HCT116 (cell line): Measurements from ENCODE around the gene CDYL. TPM values are rescaled to one million over a fixed set of nuclear protein-coding genes. Genes with fewer than 3 reads are reported as not detected.

Experiments used
- ATAC-seq: fragments of 200-7000 bp; cut with Tn5 transposase; 2 replicates; pipeline ENCODE4 v1.9.1; 2020; ENCODE audit warnings: mild to moderate bottlenecking, moderate library complexity
- BruUV-seq: library from RNA; stranded (reverse); fragments of 400-500 nt; replicated peaks from 2 replicates; lab custom pipeline; 2021; lab: Mats Ljungman, UMichigan
- CTCF ChIA-PET: fragments of 300-600 bp; sonication (Branson Sonifier 250); formaldehyde crosslinking; loops from one replicate; lab custom pipeline; 2021; ENCODE audit warnings: antibody characterized with exemption; lab: Charles Lee
- POLR2A ChIA-PET: fragments of 300-600, 350-600 bp; sonication (Branson Sonifier 250); formaldehyde crosslinking; loops from one replicate; lab custom pipeline; 2021; ENCODE audit warnings: antibody characterized with exemption; lab: Charles Lee
- RAD21 ChIA-PET, 2 experiments: fragments of 300-600 bp; sonication (Branson Sonifier 250); formaldehyde crosslinking; loops; one replicate each; lab custom pipeline; 2023; ENCODE audit warnings: low total read pairs in 2 of 2; ENCODE audit not compliant: uncharacterized antibody in 2 of 2, unreplicated experiment in 2 of 2, low non-redundant PET in 1 of 2; lab: Charles Lee
- DNase-seq: peaks from one replicate; pipeline ENCODE4 v3.0.0-alpha.2; 2010; ENCODE audit warnings: low read depth, low spot score
- H2AFZ ChIP-seq: fragments of 200-600 bp; shearing (Covaris generic), sonication (generic); 2 replicates; pipeline ENCODE4 v1.6.1; 2017; ENCODE audit warnings: low read depth, mixed run types, mixed read lengths, antibody characterized with exemption, low read length; ENCODE audit not compliant: poor library complexity, severe bottlenecking
- H3K27ac ChIP-seq: 2 replicates; pipeline ENCODE4 v1.5.1; 2012; ENCODE audit warnings: low read depth, low read length
- H3K27me3 ChIP-seq: fragments of 200-600 bp; sonication (generic); 2 replicates; pipeline ENCODE4 v1.6.1; 2016; ENCODE audit warnings: mixed run types, low read length, mixed read lengths; ENCODE audit not compliant: insufficient read depth
- H3K36me3 ChIP-seq, 2 experiments: fragments of 200-500 bp in 1 of 2; fragments of 200-600 bp in 1 of 2; sonication (Bioruptor generic) in 1 of 2; sonication (generic) in 1 of 2; 2 replicates each; pipeline versions ENCODE4 v1.5.1 to v1.6.1; 2014 to 2016; ENCODE audit warnings: low read length in 2 of 2, inconsistent platforms in 1 of 2, mixed read lengths in 1 of 2, mixed run types in 1 of 2; ENCODE audit not compliant: insufficient read depth in 2 of 2, control insufficient read depth in 1 of 2
- H3K4me1 ChIP-seq, 2 experiments: fragments of 200-600 bp in 1 of 2; sonication (generic) in 1 of 2; 2 replicates each; pipeline versions ENCODE4 v1.5.1 to v1.6.1; 2012 to 2017; ENCODE audit warnings: low read length in 2 of 2, inconsistent platforms in 1 of 2, mild to moderate bottlenecking in 1 of 2, mixed read lengths in 1 of 2, mixed run types in 1 of 2, moderate library complexity in 1 of 2; ENCODE audit not compliant: insufficient read depth in 2 of 2, control insufficient read depth in 1 of 2
- H3K4me2 ChIP-seq: fragments of 200-600 bp; sonication (generic); 2 replicates; pipeline ENCODE4 v1.6.1; 2017; ENCODE audit warnings: mixed run types, low read length, mixed read lengths
- H3K4me3 ChIP-seq, 2 experiments: fragments of 200-600 bp in 1 of 2; sonication (generic) in 1 of 2; replicated peaks in 1 of 2; 2 replicates each; pipeline ENCODE4 v1.5.1; 2011 to 2016; ENCODE audit warnings: low read length in 2 of 2, control low read depth in 1 of 2, low read depth in 1 of 2, mild to moderate bottlenecking in 1 of 2, mixed read lengths in 1 of 2, mixed run types in 1 of 2
- H3K79me2 ChIP-seq: fragments of 200-600 bp; sonication (generic); 2 replicates; pipeline ENCODE4 v1.6.1; 2017; ENCODE audit warnings: mild to moderate bottlenecking, mixed run types, low read length, moderate library complexity, mixed read lengths; ENCODE audit not compliant: insufficient read depth
- H3K9ac ChIP-seq: fragments of 200-600 bp; sonication (generic); 2 replicates; pipeline ENCODE4 v1.6.1; 2016; ENCODE audit warnings: low read length, mixed read lengths
- H3K9me2 ChIP-seq: fragments of 200-600 bp; sonication (generic), shearing (Covaris generic); 2 replicates; pipeline ENCODE4 v1.6.1; 2017; ENCODE audit warnings: mixed run types, mild to moderate bottlenecking, moderate library complexity; ENCODE audit not compliant: insufficient read depth
- H3K9me3 ChIP-seq, 2 experiments: fragments of 200-500 bp in 1 of 2; fragments of 200-600 bp in 1 of 2; sonication (Bioruptor generic) in 1 of 2; sonication (generic) in 1 of 2; 2 replicates each; pipeline ENCODE4 v1.6.1; 2014 to 2017; ENCODE audit warnings: low read length in 2 of 2, mixed read lengths in 2 of 2, inconsistent platforms in 1 of 2, low read depth in 1 of 2, mild to moderate bottlenecking in 1 of 2, mixed run types in 1 of 2, moderate library complexity in 1 of 2; ENCODE audit not compliant: control insufficient read depth in 1 of 2, insufficient read depth in 1 of 2
- H4K20me1 ChIP-seq: fragments of 200-600 bp; sonication (generic), shearing (Covaris generic); 2 replicates; pipeline ENCODE4 v1.6.1; 2017; ENCODE audit warnings: mixed run types, mild to moderate bottlenecking, moderate library complexity; ENCODE audit not compliant: insufficient read depth
- CEBPB ChIP-seq: IDR thresholded peaks from 2 replicates; pipeline ENCODE4 v1.6.1; 2012; ENCODE audit warnings: low read depth
- JUND ChIP-seq: IDR thresholded peaks from 2 replicates; pipeline ENCODE4 v1.6.1; 2012
- POLR2A ChIP-seq: IDR thresholded peaks from 2 replicates; pipeline ENCODE4 v1.7.0; 2011; ENCODE audit warnings: borderline replicate concordance; ENCODE audit not compliant: insufficient read depth, insufficient read length; ENCODE audit errors: extremely low read depth
- intact Hi-C: fragments of 100-400 bp; cut with micrococcal nuclease; formaldehyde crosslinking; loops from 2 replicates; pipeline ENCODE4 v1.10.0; 2022
- total RNA-seq: library from RNA; stranded (reverse); gene quantifications from one replicate; pipeline ENCODE4 v1.2.1, GENCODE V29; 2021; ENCODE audit not compliant: unreplicated experiment
- TF ChIP-seq, protein P1 (sequence below): IDR thresholded peaks from 2 replicates; pipeline ENCODE4 v1.6.1; 2012

Gene CDYL
- total RNA-seq, 1 experiment from 2014 or later = 42.6 TPM

DNA sequence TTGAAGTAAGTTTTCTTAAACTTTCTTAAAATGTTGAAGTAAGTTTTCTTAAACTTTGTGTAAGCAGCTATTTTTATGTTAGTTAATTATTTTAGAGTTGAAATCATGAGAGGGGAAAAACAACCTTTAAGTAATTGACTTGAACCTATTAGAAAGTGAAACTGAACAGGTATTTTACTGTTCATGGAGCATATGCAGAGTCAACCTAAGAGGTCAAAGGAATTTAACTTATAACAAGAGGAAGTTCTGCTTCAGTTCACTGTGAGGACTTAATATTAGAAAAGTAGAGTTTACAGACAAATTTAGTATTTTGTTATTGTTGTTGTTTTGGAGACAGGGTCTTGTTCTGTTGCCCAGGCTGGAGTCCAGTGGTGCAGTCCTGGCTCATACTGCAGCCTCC is 38.0 kb downstream of the CDYL start:
- no peak for TF ChIP-seq POLR2A
- Histone ChIP-seq H3K27ac (no peak overlapping the region), H3K4me3 (no peak overlapping the region), H2AFZ (no peak overlapping the region), H3K9ac (no peak overlapping the region), H3K27me3 (no peaks in the 10 kb centered on the region), H3K9me2 (no peaks in the 10 kb centered on the region), H3K9me3 (no peaks in the 10 kb centered on the region), H4K20me1 (0 out of 2 replicates have a peak, but pooled peaks cover 4% of the 10 kb centered on the region), H3K4me2 (no peak overlapping the region), H3K4me1 (peaks cover 0 to 16% of the 10 kb centered on the region in 2 experiments; a peak in 2 of 4 replicates), H3K79me2 (peaks cover 97% of the 10 kb centered on the region), H3K36me3 (no peaks in the 10 kb centered on the region)
- intact Hi-C loops = no loop called here
- ChIA-PET CTCF (no interaction called here), POLR2A (no interaction called here), RAD21 (no interaction called here)
- BruUV-seq = no TSS peak
- ATAC-seq (no peak), DNase-seq (no peak)

DNA sequence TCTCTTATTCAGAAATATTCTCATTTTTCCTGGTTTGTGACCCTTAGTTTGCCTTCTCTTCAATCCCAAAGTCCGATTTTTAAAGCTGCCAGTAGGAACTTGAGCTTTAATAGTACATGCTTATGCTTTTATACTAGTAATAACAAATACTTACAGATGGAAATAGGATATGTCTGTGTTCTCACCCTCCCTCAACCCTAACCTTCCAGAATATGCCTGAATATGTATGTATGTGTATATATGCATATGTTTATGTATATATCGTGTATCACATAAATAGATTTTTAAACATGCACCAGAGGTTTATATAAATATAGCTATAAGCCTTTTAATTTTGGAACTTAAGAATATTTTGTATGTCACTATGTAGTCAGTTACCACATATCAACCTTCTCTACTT is 38.8 kb downstream of the CDYL start:
- no peaks in the 10 kb centered on the region for H3K36me3 ChIP-seq
- TF ChIP-seq CEBPB (no peak), JUND (no peak)
- TF ChIP-seq, protein P1, sequence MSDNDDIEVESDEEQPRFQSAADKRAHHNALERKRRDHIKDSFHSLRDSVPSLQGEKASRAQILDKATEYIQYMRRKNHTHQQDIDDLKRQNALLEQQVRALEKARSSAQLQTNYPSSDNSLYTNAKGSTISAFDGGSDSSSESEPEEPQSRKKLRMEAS = no peak
- H3K9me3 ChIP-seq = no peaks in the 10 kb centered on the region
- H3K4me2 ChIP-seq = no peak overlapping the region
- ATAC-seq = no peak
- H3K9ac ChIP-seq = no peak overlapping the region
- DNase-seq = no peak
- peaks cover 9% of the 10 kb centered on the region; the same call in 1 of the 2 replicates for H4K20me1 ChIP-seq
- H3K9me2 ChIP-seq = no peaks in the 10 kb centered on the region
- BruUV-seq = no TSS peak
- intact Hi-C loops = no loop called here
- no peak overlapping the region for H3K4me3 ChIP-seq
- peaks cover 100% of the 10 kb centered on the region for H3K79me2 ChIP-seq
- no peak overlapping the region for H2AFZ ChIP-seq
- peaks cover 0 to 13% of the 10 kb centered on the region in 2 experiments; a peak in 2 of 4 replicates for H3K4me1 ChIP-seq
- CTCF ChIA-PET = no interaction called here
- H3K27me3 ChIP-seq = no peaks in the 10 kb centered on the region
- RAD21 ChIA-PET = no interaction called here
- no peak overlapping the region for H3K27ac ChIP-seq
- POLR2A ChIA-PET = no interaction called here
